Activated naive CD4-positive, alpha-beta T cell treated with anti-CD3 and anti-CD28 coated beads, Interleukin-2, amount 10 ng/mL, durations not matched to agents 7 days and 5 days (primary cell): ENCODE results near the gene SSRP1.

ENCODE experiments used
- CTCF ChIA-PET: fragments of 350-600 bp; sonication (Branson Sonifier 250); formaldehyde crosslinking; loops from one replicate; lab custom pipeline; 2021; ENCODE audit warnings: antibody characterized with exemption; lab: Charles Lee
- DNase-seq: peaks from one replicate; pipeline ENCODE4 v3.0.0-alpha.2; 2020
- H3K27ac Mint-ChIP-seq: one replicate; pipeline ENCODE4 v1.8.0; 2021; ENCODE audit warnings: mild to moderate bottlenecking, moderate library complexity, mixed read lengths
- H3K27me3 Mint-ChIP-seq: one replicate; pipeline ENCODE4 v1.8.0; 2021; ENCODE audit warnings: mild to moderate bottlenecking, mixed read lengths
- H3K36me3 Mint-ChIP-seq: one replicate; pipeline ENCODE4 v1.8.0; 2021; ENCODE audit warnings: mixed read lengths
- H3K4me1 Mint-ChIP-seq: one replicate; pipeline ENCODE4 v1.8.0; 2021; ENCODE audit warnings: mixed read lengths
- H3K4me3 Mint-ChIP-seq: one replicate; pipeline ENCODE4 v1.8.0; 2021; ENCODE audit warnings: mild to moderate bottlenecking, moderate library complexity, mixed read lengths
- H3K9me3 Mint-ChIP-seq: one replicate; pipeline ENCODE4 v1.8.0; 2021; ENCODE audit warnings: mixed read lengths

Gene SSRP1

DNA sequence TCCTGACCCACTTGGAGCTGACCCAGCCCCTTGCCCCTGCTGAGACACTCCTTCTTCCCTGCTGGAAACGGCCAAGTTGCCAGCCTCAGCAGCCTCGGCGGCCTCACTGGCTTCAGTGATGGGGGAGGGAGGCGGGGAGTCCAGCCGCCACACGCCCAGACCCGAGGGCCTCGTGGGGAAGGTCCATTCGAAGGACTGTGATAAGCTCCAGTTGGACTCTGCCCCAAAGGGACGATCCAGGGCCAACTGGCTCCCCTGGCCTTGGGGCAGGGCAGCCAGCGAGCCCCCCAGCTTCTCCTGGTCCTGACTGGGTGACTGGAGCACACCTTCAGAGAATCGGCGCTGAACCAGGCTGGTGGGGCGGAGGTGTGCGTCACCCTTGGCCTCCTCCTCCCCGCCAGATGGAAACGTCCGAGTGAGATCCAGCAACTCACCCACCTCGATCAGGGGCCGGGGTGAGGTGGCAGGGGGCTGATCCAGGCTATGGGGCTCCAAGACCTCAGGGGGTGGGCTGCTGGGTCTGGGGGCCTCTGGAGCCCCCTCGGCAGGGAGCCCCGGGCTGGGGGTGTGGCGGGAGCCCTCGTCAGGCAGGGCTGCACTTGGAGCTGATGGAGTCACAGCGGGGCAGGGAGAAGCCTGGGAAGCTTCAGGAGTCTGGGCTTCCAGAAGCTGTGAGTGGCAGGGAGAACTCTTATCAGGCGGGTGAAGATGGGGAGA lies 22.5 kb downstream of the SSRP1 start:
- CTCF ChIA-PET = no interaction called here

DNA sequence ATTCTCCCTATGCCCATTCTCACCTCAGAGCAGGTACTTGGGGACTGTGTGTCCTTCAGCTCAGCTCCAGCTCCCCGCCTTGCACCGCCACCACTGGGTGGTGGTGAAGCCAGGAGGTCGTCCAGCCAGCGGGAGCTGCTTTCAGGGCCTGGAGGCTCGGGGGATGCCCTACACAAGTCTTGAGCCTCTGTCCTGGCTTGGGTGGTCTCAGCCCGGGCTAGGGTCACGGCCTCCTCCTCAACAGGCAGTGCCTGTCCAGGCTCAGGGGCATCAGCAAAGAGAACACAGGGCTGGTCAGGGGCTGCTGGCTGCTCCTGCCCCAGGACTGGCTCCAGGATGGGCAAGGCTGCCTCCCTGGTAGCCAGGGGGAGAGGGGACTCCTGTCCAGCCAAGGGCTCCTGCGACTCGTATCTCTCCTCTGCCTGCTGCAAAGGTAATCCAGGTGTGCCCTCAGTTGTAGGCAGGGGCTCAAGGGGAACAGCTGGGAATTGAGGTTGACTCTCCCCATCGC lies 23.1 kb downstream of the SSRP1 start:
- Mint-ChIP-seq H3K9me3 (no peaks in the 10 kb centered on the region), H3K36me3 (peaks cover 3% of the 10 kb centered on the region), H3K27ac (peak overlapping the region; percentile 31), H3K27me3 (no peaks in the 10 kb centered on the region), H3K4me3 (no peak overlapping the region), H3K4me1 (peaks cover 18% of the 10 kb centered on the region)
- no peak for DNase-seq
- CTCF ChIA-PET = no interaction called here

More for the DNA sequence above, 22.5 kb downstream of the SSRP1 start:
- no peaks in the 10 kb centered on the region for H3K27me3 Mint-ChIP-seq
- H3K4me1 Mint-ChIP-seq = peaks cover 18% of the 10 kb centered on the region
- H3K9me3 Mint-ChIP-seq = no peaks in the 10 kb centered on the region
- no peak for DNase-seq
- no peak overlapping the region for H3K4me3 Mint-ChIP-seq
- no peak overlapping the region for H3K27ac Mint-ChIP-seq
- peaks cover 3% of the 10 kb centered on the region for H3K36me3 Mint-ChIP-seq

DNA sequence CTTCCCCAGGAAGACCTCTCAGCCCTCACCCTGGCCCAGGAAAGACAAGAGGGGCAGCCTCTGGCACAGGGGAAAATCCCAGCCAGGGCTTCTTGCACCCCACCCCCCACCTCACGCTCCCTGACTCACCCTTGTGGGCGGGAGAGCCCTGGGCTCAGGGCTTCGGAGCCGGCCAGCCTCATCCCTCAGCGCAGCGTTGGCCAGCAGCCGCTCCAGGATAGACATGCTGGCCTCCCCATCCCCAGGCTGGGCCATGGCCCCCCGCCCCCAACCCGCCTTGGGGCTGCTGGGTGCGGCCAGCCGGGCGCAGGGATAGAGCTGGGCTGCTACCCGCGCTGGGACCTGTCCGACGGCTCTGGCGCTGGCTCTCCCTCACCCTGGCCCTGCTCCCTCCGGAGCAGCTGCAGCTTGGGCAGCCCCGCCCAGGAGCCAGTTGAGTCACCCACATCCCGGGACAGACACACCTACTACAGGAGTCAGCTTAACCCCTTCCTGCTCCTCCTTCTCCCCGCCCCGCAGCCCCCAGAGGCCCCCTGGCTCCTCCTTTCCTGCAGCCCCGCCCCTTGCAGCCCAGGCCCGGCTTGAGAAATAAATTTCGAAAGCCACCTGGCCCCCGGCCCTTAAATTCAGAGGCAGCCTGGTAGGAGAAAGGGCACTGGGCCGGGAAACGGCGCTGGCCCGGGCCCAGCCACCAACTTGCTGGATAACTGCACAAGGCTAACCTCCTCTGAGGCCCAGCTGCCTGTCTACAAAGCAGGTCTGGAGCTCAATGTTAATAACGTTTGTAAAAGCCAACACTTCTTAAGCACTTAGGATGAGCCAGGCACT lies 24.4 kb downstream of the SSRP1 start:
- H3K27me3 Mint-ChIP-seq = no peaks in the 10 kb centered on the region
- peak; percentile 82 for DNase-seq
- CTCF ChIA-PET = interaction anchor here (0.6 kb wide), 1 partner anchor 525 kb away, joined by 3 read pairs; no protein-coding TSS in a partner anchor
- peaks cover 3% of the 10 kb centered on the region for H3K36me3 Mint-ChIP-seq
- no peaks in the 10 kb centered on the region for H3K9me3 Mint-ChIP-seq
- peak overlapping the region; percentile 11 for H3K27ac Mint-ChIP-seq
- H3K4me1 Mint-ChIP-seq = peaks cover 18% of the 10 kb centered on the region
- H3K4me3 Mint-ChIP-seq = peak overlapping the region; percentile 65

DNA sequence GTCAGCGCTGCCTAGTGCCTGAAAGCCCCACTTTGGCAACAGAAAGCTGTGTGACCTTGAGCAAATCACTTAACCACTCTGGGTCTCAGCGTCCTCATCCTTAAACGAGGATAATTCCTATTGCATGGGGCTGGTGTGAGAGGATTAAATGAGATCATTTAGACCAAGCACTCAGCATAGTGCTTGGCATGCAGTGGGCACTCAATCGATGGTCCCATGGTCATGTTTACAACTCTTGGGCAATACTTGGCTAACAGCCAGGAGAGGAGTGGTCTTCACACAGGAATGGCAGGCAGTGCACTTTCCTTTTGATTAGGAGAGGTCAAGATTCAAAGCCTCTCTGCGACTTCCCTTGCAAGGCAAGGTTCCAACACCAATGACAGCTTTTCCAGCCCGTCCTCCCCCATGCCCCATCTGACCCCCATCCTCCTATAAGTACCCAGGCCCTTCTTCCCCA lies 25.0 kb downstream of the SSRP1 start:
- Mint-ChIP-seq H3K4me3 (peak overlapping the region; percentile 65), H3K27me3 (no peaks in the 10 kb centered on the region)
- CTCF ChIA-PET = interaction anchor here (0.6 to 1.0 kb wide), 2 partner anchors 15 to 525 kb away, joined by 3 read pairs; no protein-coding TSS in a partner anchor

DNA sequence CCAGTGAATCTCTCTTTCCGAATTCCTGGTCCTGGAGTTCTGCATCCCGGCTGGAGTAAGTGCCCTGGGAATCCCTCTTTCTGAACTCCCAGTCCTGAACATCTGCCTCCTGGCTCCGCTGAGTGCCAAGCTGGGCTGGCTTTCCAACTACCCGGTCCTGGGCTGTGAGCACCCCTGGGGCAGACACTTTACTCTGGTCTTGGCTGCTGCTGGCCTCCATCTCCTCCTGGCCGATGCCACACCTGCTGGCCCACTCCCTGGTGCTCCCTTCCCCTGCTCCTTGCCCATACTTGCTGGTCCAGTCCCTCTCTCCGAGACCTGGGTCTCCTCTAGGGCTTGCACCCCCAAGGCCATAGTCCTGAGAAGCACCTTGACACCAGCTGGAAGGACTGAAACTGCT lies 25.6 kb downstream of the SSRP1 start:
- H3K4me3 Mint-ChIP-seq = no peak overlapping the region

More for the DNA sequence above, 25.0 kb downstream of the SSRP1 start:
- H3K36me3 Mint-ChIP-seq = peaks cover 3% of the 10 kb centered on the region
- no peaks in the 10 kb centered on the region for H3K9me3 Mint-ChIP-seq
- DNase-seq = no peak
- H3K4me1 Mint-ChIP-seq = peaks cover 18% of the 10 kb centered on the region
- no peak overlapping the region for H3K27ac Mint-ChIP-seq

DNA sequence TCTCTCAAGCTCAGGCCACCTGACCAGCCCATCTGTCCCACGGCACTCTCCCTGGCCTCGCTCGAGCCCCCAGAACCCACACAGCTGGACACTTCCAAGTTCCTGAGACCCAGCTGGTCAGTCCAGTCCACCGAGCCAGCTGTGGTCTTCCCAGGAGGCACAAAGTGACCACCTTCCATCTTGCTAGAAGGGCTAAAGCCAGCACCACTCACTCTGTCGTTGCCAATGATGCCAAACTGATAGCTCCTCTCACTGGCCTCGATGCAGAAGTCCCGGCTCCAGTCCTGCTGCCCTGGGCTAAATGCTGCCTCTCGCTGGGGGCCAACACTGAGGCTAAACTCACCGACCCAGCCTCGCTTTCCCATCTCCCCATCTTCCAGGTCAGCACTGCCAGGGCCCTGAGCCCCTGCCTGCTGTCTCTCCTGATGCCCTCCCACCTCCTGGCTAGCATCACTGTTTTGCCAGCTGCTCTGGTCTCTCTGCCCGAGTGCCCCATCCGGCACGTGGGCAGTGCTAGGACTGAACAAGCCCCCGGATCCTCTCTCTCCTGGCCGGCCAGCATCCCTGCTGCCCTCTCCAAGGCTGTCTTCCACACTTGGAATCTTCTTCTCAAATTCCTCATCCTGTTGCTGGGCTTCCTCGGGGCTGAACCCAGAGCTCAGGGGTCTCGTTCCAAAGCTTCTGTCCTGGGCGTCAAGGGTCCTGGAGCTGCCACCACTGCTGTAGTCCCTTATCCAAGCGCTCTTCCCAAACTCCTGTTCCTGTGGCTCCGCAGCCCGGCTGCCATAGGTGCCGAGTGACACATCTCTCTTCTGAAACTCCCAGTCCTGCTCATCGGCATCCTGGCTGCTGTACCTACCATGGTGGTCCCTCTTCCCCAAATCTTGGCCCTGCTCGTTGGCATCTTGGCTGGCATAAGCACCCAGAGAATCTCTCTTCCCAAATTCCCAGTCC lies 26.3 kb downstream of the SSRP1 start:
- H3K27ac Mint-ChIP-seq = no peak overlapping the region
- peaks cover 3% of the 10 kb centered on the region for H3K36me3 Mint-ChIP-seq
- H3K4me3 Mint-ChIP-seq = no peak overlapping the region
- peaks cover 18% of the 10 kb centered on the region for H3K4me1 Mint-ChIP-seq
- no peaks in the 10 kb centered on the region for H3K9me3 Mint-ChIP-seq
- CTCF ChIA-PET = interaction anchor here (1.0 kb wide), 1 partner anchor 17 kb away, joined by 3 read pairs; no protein-coding TSS in a partner anchor
- no peak for DNase-seq
- H3K27me3 Mint-ChIP-seq = no peaks in the 10 kb centered on the region

More for the DNA sequence above, 25.6 kb downstream of the SSRP1 start:
- Mint-ChIP-seq H3K27me3 (no peaks in the 10 kb centered on the region), H3K4me1 (peaks cover 18% of the 10 kb centered on the region), H3K9me3 (no peaks in the 10 kb centered on the region), H3K36me3 (peaks cover 3% of the 10 kb centered on the region), H3K27ac (no peak overlapping the region)
- CTCF ChIA-PET = interaction anchor here (1.0 kb wide), 1 partner anchor 16 kb away, joined by 3 read pairs; no protein-coding TSS in a partner anchor
- DNase-seq = no peak

DNA sequence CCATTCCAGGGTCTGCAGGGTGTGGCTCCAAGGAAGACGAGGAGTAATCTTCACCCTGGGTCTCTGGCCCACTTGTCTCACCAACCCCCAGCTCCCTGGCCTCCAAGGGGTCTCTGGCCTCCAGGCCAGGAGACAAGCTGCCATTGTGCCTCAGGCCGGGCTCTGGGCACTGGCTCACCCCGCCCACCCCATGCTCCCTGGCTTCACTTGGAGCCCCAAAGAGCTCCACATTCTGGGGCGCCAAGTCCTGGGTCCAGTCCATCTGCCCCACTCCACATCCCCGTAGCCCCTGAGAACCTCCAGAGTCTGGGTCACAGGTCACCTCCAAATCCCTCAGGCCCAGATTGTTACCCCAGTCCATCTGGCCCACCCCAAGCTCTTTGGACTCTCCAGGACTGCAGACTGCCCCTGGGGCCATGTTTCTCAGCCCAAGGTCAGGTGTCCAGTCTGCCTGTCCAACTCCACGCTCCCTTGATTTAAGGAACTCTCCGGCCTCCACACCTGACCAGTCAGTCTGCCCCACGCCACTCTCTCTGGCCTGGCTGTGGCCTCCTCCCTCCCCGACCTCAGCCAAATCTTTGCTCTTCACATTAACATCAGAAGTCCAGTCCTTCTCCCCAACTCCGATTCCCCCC lies 27.1 kb downstream of the SSRP1 start:
- Mint-ChIP-seq H3K9me3 (no peaks in the 10 kb centered on the region), H3K4me1 (peaks cover 18% of the 10 kb centered on the region), H3K27me3 (no peaks in the 10 kb centered on the region), H3K4me3 (no peak overlapping the region), H3K27ac (no peak overlapping the region), H3K36me3 (peaks cover 3% of the 10 kb centered on the region)
- no peak for DNase-seq
- CTCF ChIA-PET = no interaction called here

DNA sequence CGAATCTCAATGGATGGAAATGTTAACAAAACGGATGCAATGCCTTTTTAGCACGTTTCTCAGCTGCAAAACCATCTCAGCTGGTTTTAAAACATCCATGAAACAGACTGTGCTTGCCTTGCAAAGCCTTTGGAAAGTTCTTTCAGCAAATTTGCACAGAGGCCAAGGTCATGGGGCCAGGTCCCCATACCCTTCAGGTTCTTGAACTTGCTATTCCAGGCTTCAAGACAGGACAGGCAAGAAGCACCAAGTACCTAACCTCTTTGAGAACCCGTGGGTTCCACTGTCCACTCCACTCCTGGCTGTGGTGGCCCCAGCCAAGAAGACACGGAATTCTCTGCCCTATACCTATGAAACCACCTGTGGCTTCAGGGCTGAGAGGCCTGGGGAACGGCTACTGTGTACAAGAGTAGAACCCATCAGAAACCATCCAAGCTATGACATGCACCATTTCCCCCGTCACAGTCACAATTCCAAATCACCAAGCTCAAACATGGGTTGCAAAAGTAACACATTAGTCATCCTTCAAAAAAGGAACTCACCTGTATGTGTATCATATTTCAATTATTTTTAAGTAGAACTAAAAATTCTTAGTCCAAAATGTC lies 27.9 kb downstream of the SSRP1 start:
- no peaks in the 10 kb centered on the region for H3K9me3 Mint-ChIP-seq
- H3K27ac Mint-ChIP-seq = no peak overlapping the region
- H3K27me3 Mint-ChIP-seq = no peaks in the 10 kb centered on the region
- no peak for DNase-seq
- peaks cover 18% of the 10 kb centered on the region for H3K4me1 Mint-ChIP-seq
- CTCF ChIA-PET = no interaction called here
- H3K4me3 Mint-ChIP-seq = no peak overlapping the region
- peaks cover 3% of the 10 kb centered on the region for H3K36me3 Mint-ChIP-seq

DNA sequence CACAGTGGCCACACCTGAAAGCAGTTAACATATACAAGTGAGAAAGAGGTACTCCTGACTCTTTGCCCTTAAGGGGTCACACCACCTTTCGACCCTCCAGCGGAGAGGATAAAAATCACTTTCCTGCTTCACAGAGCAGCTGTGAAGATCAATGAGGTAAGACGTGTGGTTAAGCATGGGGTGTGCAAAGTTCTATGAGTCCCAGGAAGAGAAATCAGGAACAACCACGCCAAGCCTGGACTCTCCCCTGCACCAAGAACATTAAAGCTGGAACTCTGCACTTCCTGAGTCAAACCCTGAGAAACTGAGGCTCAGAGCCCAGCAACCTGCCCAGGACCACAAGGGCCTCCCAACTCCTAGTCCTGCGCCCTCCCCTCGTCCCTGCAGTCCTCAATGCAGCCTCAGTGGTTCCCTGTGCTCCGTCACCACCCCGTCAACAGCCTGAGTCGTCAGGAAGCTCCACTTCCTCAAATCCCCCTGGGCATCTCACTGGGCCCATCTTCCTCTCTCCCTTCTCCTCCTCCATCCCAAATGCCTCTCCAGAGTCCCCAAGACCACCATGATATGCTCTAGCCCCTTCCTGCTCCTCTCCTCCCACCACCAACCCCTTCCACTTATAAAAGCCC lies 28.6 kb downstream of the SSRP1 start:
- Mint-ChIP-seq H3K36me3 (peaks cover 3% of the 10 kb centered on the region), H3K27me3 (no peaks in the 10 kb centered on the region), H3K27ac (no peak overlapping the region), H3K4me1 (peaks cover 14% of the 10 kb centered on the region), H3K4me3 (no peak overlapping the region), H3K9me3 (no peaks in the 10 kb centered on the region)
- no peak for DNase-seq
- CTCF ChIA-PET = no interaction called here

DNA sequence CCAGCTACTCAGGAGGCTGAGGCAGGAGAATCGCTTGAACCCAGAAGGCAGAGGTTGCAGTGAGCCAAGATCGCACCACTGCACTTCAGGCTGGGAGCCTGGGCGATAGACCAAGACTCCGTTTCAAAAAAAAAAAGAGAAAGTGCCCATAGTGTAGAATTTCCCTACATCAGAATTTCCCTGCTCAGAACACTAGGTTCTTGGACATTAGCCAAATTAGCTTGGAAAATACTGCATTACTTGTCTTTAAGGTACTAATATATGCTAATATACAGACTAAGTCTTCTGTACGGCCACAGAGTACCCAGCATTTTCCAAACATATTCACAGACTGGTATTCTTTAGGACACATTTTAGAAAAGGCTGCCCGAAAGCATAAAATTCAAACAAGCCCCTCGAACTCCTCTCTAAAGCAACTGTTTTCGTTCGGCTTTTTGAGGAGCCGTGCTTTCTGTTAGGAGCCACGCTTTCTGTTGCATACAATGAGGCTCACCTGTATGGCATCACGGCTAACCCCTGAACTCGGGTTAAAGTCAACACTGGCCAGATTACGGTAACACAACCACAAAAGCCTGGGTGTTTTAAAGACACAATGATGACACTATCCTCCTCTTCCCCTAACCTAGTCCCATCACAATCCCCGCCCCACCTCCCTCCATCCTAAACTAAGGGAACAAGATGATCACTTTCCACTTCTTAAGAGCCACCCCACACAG lies 29.4 kb downstream of the SSRP1 start:
- Mint-ChIP-seq H3K36me3 (peaks cover 4% of the 10 kb centered on the region), H3K9me3 (peaks cover 1% of the 10 kb centered on the region), H3K4me1 (peaks cover 7% of the 10 kb centered on the region), H3K4me3 (no peak overlapping the region), H3K27ac (no peak overlapping the region), H3K27me3 (no peaks in the 10 kb centered on the region)
- CTCF ChIA-PET = no interaction called here
- no peak for DNase-seq

DNA sequence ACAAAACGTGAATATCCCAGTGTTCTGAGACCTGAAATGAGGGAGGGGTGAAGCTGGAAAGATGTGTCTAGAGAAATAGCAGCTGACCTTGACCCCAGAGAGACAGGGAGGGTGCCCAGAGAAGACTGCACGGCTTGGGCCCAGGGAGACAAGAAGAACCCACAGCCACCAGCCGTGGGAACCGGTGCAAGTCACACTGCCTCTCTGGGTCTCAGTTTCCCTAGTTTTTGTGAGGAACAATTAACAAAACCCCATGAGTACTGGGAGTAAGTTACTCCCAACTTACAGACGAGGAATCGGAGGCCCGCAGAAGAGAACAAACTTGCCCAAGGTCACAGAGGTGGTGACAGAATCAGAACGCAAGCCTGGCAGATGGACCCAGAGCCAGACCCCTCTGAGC lies 30.2 kb downstream of the SSRP1 start:
- Mint-ChIP-seq H3K4me1 (no peaks in the 10 kb centered on the region), H3K27ac (no peak overlapping the region)

DNA sequence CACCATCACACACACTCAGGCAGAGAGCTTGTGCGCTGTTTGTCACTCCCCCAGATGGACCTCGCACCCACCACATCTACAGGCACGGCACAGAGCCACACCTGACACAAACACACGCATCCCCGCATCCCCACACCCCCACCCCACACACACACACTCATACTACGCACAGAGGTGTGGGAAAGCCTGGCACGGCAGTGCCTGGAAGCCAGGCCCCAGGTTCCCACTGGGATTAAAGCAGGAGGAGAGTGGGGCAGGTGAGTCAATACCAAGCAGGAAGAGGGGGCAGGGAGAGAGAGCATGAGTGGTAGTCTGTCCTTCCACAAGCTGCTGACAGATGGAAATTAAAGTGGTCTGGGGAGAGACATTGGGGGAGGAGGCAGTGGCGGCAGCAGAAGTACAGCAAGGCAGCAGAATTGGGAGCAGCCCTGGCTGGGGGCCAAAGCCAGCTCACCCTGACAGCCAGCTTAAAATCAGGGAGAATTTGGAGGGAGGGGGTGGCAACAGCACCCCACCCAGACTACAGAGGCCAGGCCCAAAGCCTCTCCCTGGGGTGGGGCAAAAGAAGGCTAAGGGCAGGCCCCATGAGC lies 31.6 kb downstream of the SSRP1 start:
- H3K4me1 Mint-ChIP-seq = no peaks in the 10 kb centered on the region
- no peak for DNase-seq
- H3K36me3 Mint-ChIP-seq = peaks cover 16% of the 10 kb centered on the region
- no peak overlapping the region for H3K27ac Mint-ChIP-seq
- H3K4me3 Mint-ChIP-seq = no peak overlapping the region
- CTCF ChIA-PET = no interaction called here
- no peaks in the 10 kb centered on the region for H3K27me3 Mint-ChIP-seq
- H3K9me3 Mint-ChIP-seq = peaks cover 8% of the 10 kb centered on the region

More for the DNA sequence above, 30.2 kb downstream of the SSRP1 start:
- H3K36me3 Mint-ChIP-seq = peaks cover 7% of the 10 kb centered on the region
- DNase-seq = no peak
- peaks cover 2% of the 10 kb centered on the region for H3K9me3 Mint-ChIP-seq
- CTCF ChIA-PET = no interaction called here
- H3K4me3 Mint-ChIP-seq = no peak overlapping the region
- H3K27me3 Mint-ChIP-seq = no peaks in the 10 kb centered on the region
